Lower leg skin (tissue), 3 donors: Measurements from ENCODE around the gene PRIM2.
"Not testable (repeated sequence)": the region's sequence is repeated elsewhere in the genome, so short reads cannot be mapped to it uniquely, and the experiment has no call there.

Experiments
- POLR2A ChIP-seq, 2 donors: fragments of 450-650 bp; IDR thresholded peaks; one replicate each; pipeline ENCODE4 v1.6.1; 2016 to 2017; ENCODE audit warnings: antibody characterized with exemption in 2 of 2, mild to moderate bottlenecking in 1 of 2, moderate library complexity in 1 of 2
- TF ChIP-seq, protein P1 (sequence below), 3 donors: fragments of 450-650 bp; IDR thresholded peaks; one replicate each; pipeline ENCODE4 v1.5.1; 2016; ENCODE audit warnings: antibody characterized with exemption in 3 of 3, mild to moderate bottlenecking in 3 of 3, moderate library complexity in 2 of 3

DNA sequence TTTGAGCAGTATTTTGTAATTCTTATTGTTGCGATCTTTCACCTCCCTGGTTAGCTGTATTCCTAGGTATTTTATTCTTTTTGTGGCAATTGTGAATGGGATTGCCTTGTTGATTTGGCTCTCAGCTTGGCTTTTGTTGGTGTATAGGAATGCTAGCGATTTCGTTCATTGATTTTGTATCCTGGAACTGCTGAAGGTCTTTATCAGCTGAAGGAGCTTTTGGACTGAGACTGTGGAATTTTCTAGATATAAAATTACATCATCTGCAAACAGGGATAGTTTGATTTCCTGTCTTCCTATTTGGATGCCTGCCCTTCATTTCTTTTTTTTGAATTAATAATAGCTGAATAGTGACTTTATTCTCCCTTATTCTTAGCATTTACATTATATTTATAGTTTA, 74.6 kb downstream of the PRIM2 start:
- TF ChIP-seq, protein P1, sequence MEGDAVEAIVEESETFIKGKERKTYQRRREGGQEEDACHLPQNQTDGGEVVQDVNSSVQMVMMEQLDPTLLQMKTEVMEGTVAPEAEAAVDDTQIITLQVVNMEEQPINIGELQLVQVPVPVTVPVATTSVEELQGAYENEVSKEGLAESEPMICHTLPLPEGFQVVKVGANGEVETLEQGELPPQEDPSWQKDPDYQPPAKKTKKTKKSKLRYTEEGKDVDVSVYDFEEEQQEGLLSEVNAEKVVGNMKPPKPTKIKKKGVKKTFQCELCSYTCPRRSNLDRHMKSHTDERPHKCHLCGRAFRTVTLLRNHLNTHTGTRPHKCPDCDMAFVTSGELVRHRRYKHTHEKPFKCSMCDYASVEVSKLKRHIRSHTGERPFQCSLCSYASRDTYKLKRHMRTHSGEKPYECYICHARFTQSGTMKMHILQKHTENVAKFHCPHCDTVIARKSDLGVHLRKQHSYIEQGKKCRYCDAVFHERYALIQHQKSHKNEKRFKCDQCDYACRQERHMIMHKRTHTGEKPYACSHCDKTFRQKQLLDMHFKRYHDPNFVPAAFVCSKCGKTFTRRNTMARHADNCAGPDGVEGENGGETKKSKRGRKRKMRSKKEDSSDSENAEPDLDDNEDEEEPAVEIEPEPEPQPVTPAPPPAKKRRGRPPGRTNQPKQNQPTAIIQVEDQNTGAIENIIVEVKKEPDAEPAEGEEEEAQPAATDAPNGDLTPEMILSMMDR (IDR thresholded peaks at IDR 0.05), result not testable (repeated sequence)
- not testable (repeated sequence) for TF ChIP-seq POLR2A (IDR thresholded peaks at IDR 0.05)
